Cardiac muscle cell (in vitro differentiated cells and primary cell): ENCODE data around the gene TMEM267. TPM values are rescaled to one million over a fixed set of nuclear protein-coding genes. Genes with fewer than 3 reads are reported as not detected.

ENCODE experiments used
- DNase-seq, 2 donors: peaks; one replicate each; pipeline versions ENCODE4 v3.0.0 to v3.0.0-alpha.2; 2010 to 2017; ENCODE audit warnings: low read depth in 1 of 2, low spot score in 1 of 2
- H3K27ac ChIP-seq: fragments of 200-600 bp; sonication (generic); 2 replicates; pipeline ENCODE4 v1.5.1; 2016
- H3K27me3 ChIP-seq: fragments of 200-600 bp; sonication (generic); 2 replicates; pipeline ENCODE4 v1.6.0; 2016; ENCODE audit warnings: control low read depth
- H3K36me3 ChIP-seq: fragments of 200-600 bp; sonication (generic); 2 replicates; pipeline ENCODE4 v1.5.1; 2016; ENCODE audit warnings: control low read depth
- H3K4me1 ChIP-seq: fragments of 200-600 bp; sonication (generic); 2 replicates; pipeline ENCODE4 v1.8.1; 2017; ENCODE audit warnings: low read depth, mild to moderate bottlenecking, mixed run types
- H3K4me3 ChIP-seq: fragments of 200-600 bp; sonication (generic); 2 replicates; pipeline ENCODE4 v1.5.1; 2016; ENCODE audit warnings: mild to moderate bottlenecking
- H3K9me3 ChIP-seq: fragments of 200-600 bp; sonication (generic); 2 replicates; pipeline ENCODE4 v1.5.1; 2017; ENCODE audit warnings: low read depth, mild to moderate bottlenecking, control low read depth
- CTCF ChIP-seq: IDR thresholded peaks from 2 replicates; pipeline ENCODE4 v1.5.1; 2012; ENCODE audit warnings: low read depth, mild to moderate bottlenecking, low read length
- polyA plus RNA-seq: library from polyadenylated mRNA; unstranded; fragments of >200 nt; fragmentation: Nextera tagmentation; extraction: Ambion mirVana; gene quantifications from 2 replicates; pipeline ENCODE4 v1.2.1, GENCODE V29; 2016
- total RNA-seq: library from RNA; depleted of rRNA; stranded (reverse); fragments of >200 nt; gene quantifications from 2 replicates; pipeline ENCODE4 v1.2.3, GENCODE V29; 2016

TMEM267 gene
- total and polyA plus RNA-seq, 2 experiments from 2014 or later: 3.1 to 8.8 TPM

DNA sequence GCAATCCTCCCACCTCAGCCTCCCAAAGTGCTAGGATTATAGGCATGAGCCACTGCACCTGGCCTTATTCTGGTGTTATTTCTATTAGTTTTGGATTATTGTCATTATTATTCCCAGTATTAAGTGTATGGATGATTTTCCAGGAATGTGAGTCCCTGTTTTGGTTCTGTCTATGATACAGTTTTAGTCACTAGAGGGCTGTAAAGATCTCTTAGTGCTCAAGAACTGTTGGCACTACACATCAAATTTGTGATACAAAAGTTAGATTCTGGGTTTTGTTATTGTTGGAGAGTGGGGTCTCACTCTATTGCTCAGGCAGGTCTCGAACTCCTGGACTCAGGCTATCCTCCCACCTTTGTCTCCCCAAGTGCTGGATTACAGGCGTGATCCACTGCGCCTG, 83.6 kb downstream of the TMEM267 start:
- H3K9me3 ChIP-seq: no peaks in the 10 kb centered on the region
- H3K4me1 ChIP-seq: no peaks in the 10 kb centered on the region
- H3K36me3 ChIP-seq: no peaks in the 10 kb centered on the region
- H3K4me3 ChIP-seq: no peak overlapping the region
- peaks cover 21% of the 10 kb centered on the region for H3K27me3 ChIP-seq
- peak in 1 of 2 donors; percentile 46 for DNase-seq
- peak; percentile 43 for TF ChIP-seq CTCF
- no peak overlapping the region for H3K27ac ChIP-seq

DNA sequence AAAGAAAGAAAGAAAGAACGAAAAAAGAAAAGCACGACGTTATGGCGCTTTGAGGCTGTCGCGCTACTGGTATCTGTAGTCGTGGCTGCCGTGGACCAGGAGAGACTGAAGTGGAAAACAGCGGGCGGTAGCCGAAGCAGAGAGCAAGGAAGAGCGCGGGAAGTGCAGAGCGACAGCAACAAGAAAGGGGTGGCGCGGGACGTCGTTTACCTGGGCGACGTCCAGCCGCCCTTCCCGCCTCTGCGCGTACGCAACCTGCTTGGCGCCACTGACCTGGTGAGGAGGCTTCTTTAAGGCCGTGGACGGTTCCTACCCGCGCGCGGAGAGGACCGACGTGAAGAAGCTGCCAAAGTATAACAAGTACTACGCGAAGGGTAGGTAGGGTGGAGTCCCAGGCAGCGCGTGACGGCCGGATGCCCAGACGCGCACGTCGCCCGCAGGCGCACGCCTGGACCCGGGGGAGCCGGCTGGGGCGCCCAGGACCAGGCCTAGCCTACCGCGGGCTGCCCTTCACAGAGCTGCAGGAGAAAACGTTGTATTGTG, 86.8 kb downstream of the TMEM267 start:
- no peaks in the 10 kb centered on the region for H3K4me1 ChIP-seq
- H3K4me3 ChIP-seq: no peak overlapping the region
- peaks cover 21% of the 10 kb centered on the region for H3K27me3 ChIP-seq
- H3K36me3 ChIP-seq: no peaks in the 10 kb centered on the region
- no peaks in the 10 kb centered on the region for H3K9me3 ChIP-seq
- no peak for TF ChIP-seq CTCF
- DNase-seq: peak in 1 of 2 donors; percentile 41
- no peak overlapping the region for H3K27ac ChIP-seq

Other genes starting within 250 kb of the TMEM267 start
- gene HMGCS1, start 170.5 kb downstream of the TMEM267 start, total RNA-seq: 84.1 and 202 TPM in 2 replicates
- 48.5 and 105 TPM in 2 replicates for gene HMGCS1, start 170.5 kb downstream of the TMEM267 start, polyA plus RNA-seq
- gene CCL28, start 71.5 kb downstream of the TMEM267 start, total RNA-seq: 0.07 TPM in 1 of 2 replicates, not detected in the other
- gene CCL28, start 71.5 kb downstream of the TMEM267 start, polyA plus RNA-seq: 0.64 TPM in 1 of 2 replicates, not detected in the other
- gene C5orf34, start 31.3 kb upstream of the TMEM267 start, total RNA-seq: 1.0 and 3.7 TPM in 2 replicates
- 5.2 and 9.7 TPM in 2 replicates for gene C5orf34, start 31.3 kb upstream of the TMEM267 start, polyA plus RNA-seq
- gene PAIP1, start 73.2 kb upstream of the TMEM267 start, total RNA-seq: 140 and 151 TPM in 2 replicates
- 298 and 341 TPM in 2 replicates for gene PAIP1, start 73.2 kb upstream of the TMEM267 start, polyA plus RNA-seq
- 97.6 and 123 TPM in 2 replicates for gene NNT, start 119.3 kb upstream of the TMEM267 start, total RNA-seq
- 103 and 142 TPM in 2 replicates for gene NNT, start 119.3 kb upstream of the TMEM267 start, polyA plus RNA-seq